ENCODE data around the gene MERTK.
"Not testable (repeated sequence)": the region's sequence is repeated elsewhere in the genome, so short reads cannot be mapped to it uniquely, and the experiment has no call there.

Gene MERTK

DNA sequence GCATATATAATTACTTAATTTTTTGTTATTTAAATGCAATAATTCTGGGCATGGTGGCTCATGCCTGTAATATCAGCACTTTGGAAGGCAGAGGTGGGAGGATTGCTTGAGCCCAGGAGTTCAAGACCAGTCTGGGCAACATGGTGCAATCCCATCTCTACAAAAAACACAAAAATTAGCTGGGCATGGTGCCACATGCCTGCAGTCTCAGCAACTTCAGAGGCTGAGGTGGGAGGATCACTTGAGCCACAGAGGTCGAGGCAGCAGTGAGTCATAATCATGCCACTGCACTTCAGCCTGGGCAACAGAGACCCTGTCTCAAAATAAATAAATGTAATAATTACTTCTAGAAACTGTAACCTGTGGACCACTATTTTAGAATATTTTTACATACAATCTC lies 135.2 kb downstream of the MERTK start:
- TF ChIP-seq EZH2phosphoT487 (IDR thresholded peaks at IDR 0.05; ENCODE audit: low read length) (no peak), EZH2 (optimal IDR thresholded peaks at IDR 0.05; ENCODE audit: low read depth, low read length) (no peak), CTCF (IDR thresholded peaks at IDR 0.05; ENCODE audit: low read length) (no peak)
- Histone ChIP-seq H3K4me3 (ENCODE audit: low read length) (no peak overlapping the region), H3K27ac (ENCODE audit: low read length) (peak overlapping the region; percentile 92; the same call in 1 of the 2 replicates), H3F3A (ENCODE audit: insufficient read depth, low read length) (peaks cover 31% of the 10 kb centered on the region), H3K79me2 (ENCODE audit: low read length) (no peaks in the 10 kb centered on the region), H4K20me1 (ENCODE audit: insufficient read depth, low read length) (no peaks in the 10 kb centered on the region), H3K36me3 (replicated peaks; ENCODE audit: insufficient read depth, low read length) (no peaks in the 10 kb centered on the region), H3K9me2 (replicated peaks; ENCODE audit: insufficient read depth, low read length) (no peaks in the 10 kb centered on the region), H3K4me2 (ENCODE audit: low read depth, low read length) (no peak overlapping the region), H3K27me3 (replicated peaks; ENCODE audit: insufficient read depth, low read length) (no peaks in the 10 kb centered on the region), H3K9me3 (replicated peaks; ENCODE audit: insufficient read depth, low read length) (no peaks in the 10 kb centered on the region), H3K9ac (ENCODE audit: low read length) (no peak overlapping the region), H3K4me1 (ENCODE audit: low read length) (peaks cover 35% of the 10 kb centered on the region), H2AFZ (ENCODE audit: low read length) (no peak overlapping the region)
- no peak for DNase-seq

- Histone ChIP-seq H3K79me2 (ENCODE audit: low read length) (no peaks in the 10 kb centered on the region), H3K4me1 (ENCODE audit: low read length) (peaks cover 35% of the 10 kb centered on the region)
Observed at GRCh38 chr2:112034924-112035323, 136.5 kb downstream of the MERTK start.

GRCh38 chr2:112035786-112036185 lies 137.4 kb downstream of the MERTK start:
- Histone ChIP-seq H3K27me3 (replicated peaks; ENCODE audit: insufficient read depth, low read length) (no peaks in the 10 kb centered on the region), H3F3A (ENCODE audit: insufficient read depth, low read length) (peaks cover 28% of the 10 kb centered on the region), H3K9me3 (replicated peaks; ENCODE audit: insufficient read depth, low read length) (no peaks in the 10 kb centered on the region), H3K4me2 (ENCODE audit: low read depth, low read length) (no peak overlapping the region), H3K9me2 (replicated peaks; ENCODE audit: insufficient read depth, low read length) (no peaks in the 10 kb centered on the region), H3K4me3 (ENCODE audit: low read length) (no peak overlapping the region), H3K4me1 (ENCODE audit: low read length) (peaks cover 30% of the 10 kb centered on the region), H3K27ac (ENCODE audit: low read length) (no peak overlapping the region), H2AFZ (ENCODE audit: low read length) (no peak overlapping the region), H3K79me2 (ENCODE audit: low read length) (no peaks in the 10 kb centered on the region), H3K36me3 (replicated peaks; ENCODE audit: insufficient read depth, low read length) (no peaks in the 10 kb centered on the region), H4K20me1 (ENCODE audit: insufficient read depth, low read length) (no peaks in the 10 kb centered on the region), H3K9ac (ENCODE audit: low read length) (no peak overlapping the region)
- no peak for DNase-seq
- no peak for TF ChIP-seq EZH2 (optimal IDR thresholded peaks at IDR 0.05; ENCODE audit: low read depth, low read length)
- no peak for TF ChIP-seq EZH2phosphoT487 (IDR thresholded peaks at IDR 0.05; ENCODE audit: low read length)
- no peak for TF ChIP-seq CTCF (IDR thresholded peaks at IDR 0.05; ENCODE audit: low read length)

More at GRCh38 chr2:112034924-112035323, 136.5 kb downstream of the MERTK start:
- H3F3A ChIP-seq (ENCODE audit: insufficient read depth, low read length): peaks cover 31% of the 10 kb centered on the region
- H3K9me2 ChIP-seq (replicated peaks; ENCODE audit: insufficient read depth, low read length): no peaks in the 10 kb centered on the region
- H3K9me3 ChIP-seq (replicated peaks; ENCODE audit: insufficient read depth, low read length): no peaks in the 10 kb centered on the region
- DNase-seq: no peak
- no peak overlapping the region for H3K27ac ChIP-seq (ENCODE audit: low read length)
- no peaks in the 10 kb centered on the region for H4K20me1 ChIP-seq (ENCODE audit: insufficient read depth, low read length)
- H2AFZ ChIP-seq (ENCODE audit: low read length): no peak overlapping the region
- H3K36me3 ChIP-seq (replicated peaks; ENCODE audit: insufficient read depth, low read length): no peaks in the 10 kb centered on the region
- TF ChIP-seq CTCF (IDR thresholded peaks at IDR 0.05; ENCODE audit: low read length) (no peak), EZH2 (optimal IDR thresholded peaks at IDR 0.05; ENCODE audit: low read depth, low read length) (no peak)
- no peak overlapping the region for H3K4me3 ChIP-seq (ENCODE audit: low read length)
- H3K9ac ChIP-seq (ENCODE audit: low read length): no peak overlapping the region
- no peaks in the 10 kb centered on the region for H3K27me3 ChIP-seq (replicated peaks; ENCODE audit: insufficient read depth, low read length)
- no peak overlapping the region for H3K4me2 ChIP-seq (ENCODE audit: low read depth, low read length)

GRCh38 chr2:112039556-112039955 lies 141.1 kb downstream of the MERTK start:
- H3K79me2 ChIP-seq (ENCODE audit: low read length); H3K9me3 ChIP-seq (replicated peaks; ENCODE audit: insufficient read depth, low read length); H3K4me1 ChIP-seq (ENCODE audit: low read length); H3K9ac ChIP-seq (ENCODE audit: low read length); H4K20me1 ChIP-seq (ENCODE audit: insufficient read depth, low read length); H2AFZ ChIP-seq (ENCODE audit: low read length); H3K4me3 ChIP-seq (ENCODE audit: low read length); H3K4me2 ChIP-seq (ENCODE audit: low read depth, low read length); H3K9me2 ChIP-seq (replicated peaks; ENCODE audit: insufficient read depth, low read length); H3K27ac ChIP-seq (ENCODE audit: low read length); H3K36me3 ChIP-seq (replicated peaks; ENCODE audit: insufficient read depth, low read length); H3F3A ChIP-seq (ENCODE audit: insufficient read depth, low read length); H3K27me3 ChIP-seq (replicated peaks; ENCODE audit: insufficient read depth, low read length); DNase-seq: not testable (repeated sequence)

DNA sequence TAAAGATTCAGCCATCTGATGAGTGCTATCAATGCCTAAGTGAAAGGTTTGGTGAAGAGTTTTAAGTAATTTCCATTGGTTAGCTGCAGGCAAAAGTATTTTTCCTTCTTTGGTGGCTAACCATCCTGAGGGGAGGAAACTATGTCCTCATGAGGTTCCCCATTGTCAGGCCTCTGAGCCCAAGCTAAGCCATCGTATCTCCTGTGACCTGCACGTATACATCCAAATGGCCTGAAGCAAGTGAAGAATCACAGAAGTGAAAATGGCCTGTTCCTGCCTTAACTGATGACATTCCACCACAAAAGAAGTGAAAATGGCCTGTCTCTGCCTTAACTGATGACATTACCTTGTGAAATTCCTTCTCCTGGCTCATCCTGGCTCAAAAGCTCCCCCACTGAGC lies 141.7 kb downstream of the MERTK start:
- not testable (repeated sequence) for H3K4me3 ChIP-seq (ENCODE audit: low read length); H3K9me2 ChIP-seq (replicated peaks; ENCODE audit: insufficient read depth, low read length); H3K27ac ChIP-seq (ENCODE audit: low read length); H3K9me3 ChIP-seq (replicated peaks; ENCODE audit: insufficient read depth, low read length); H3K4me1 ChIP-seq (ENCODE audit: low read length); H3K27me3 ChIP-seq (replicated peaks; ENCODE audit: insufficient read depth, low read length); H3K79me2 ChIP-seq (ENCODE audit: low read length); H3K9ac ChIP-seq (ENCODE audit: low read length); H3K36me3 ChIP-seq (replicated peaks; ENCODE audit: insufficient read depth, low read length); DNase-seq; H4K20me1 ChIP-seq (ENCODE audit: insufficient read depth, low read length); H3F3A ChIP-seq (ENCODE audit: insufficient read depth, low read length); H2AFZ ChIP-seq (ENCODE audit: low read length); H3K4me2 ChIP-seq (ENCODE audit: low read depth, low read length)

DNA sequence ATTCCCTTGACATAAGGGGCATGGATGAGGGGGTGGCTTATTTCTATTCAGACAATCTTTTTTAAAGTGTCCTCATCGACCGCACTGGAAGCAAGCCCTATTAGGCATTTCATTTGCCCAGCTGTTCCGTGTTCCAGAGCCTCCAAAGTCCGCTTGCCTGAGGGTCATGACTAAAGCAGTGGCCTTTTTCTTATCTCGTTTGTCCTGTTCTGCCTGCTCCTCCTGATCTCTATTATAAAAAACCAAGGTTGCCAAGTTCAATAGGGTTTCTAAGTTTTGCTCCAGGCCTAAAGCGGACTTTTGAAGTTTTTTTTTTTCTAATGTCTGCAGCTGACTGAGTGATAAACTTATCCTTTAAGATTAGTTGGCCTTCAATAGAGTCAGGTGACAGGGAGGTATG lies 143.1 kb downstream of the MERTK start:
- H3K4me1 ChIP-seq (ENCODE audit: low read length); H3K27me3 ChIP-seq (replicated peaks; ENCODE audit: insufficient read depth, low read length); H3K36me3 ChIP-seq (replicated peaks; ENCODE audit: insufficient read depth, low read length); H3K4me2 ChIP-seq (ENCODE audit: low read depth, low read length); H3F3A ChIP-seq (ENCODE audit: insufficient read depth, low read length); H3K9me2 ChIP-seq (replicated peaks; ENCODE audit: insufficient read depth, low read length); H3K79me2 ChIP-seq (ENCODE audit: low read length); H3K9ac ChIP-seq (ENCODE audit: low read length); H3K9me3 ChIP-seq (replicated peaks; ENCODE audit: insufficient read depth, low read length); H3K4me3 ChIP-seq (ENCODE audit: low read length); H2AFZ ChIP-seq (ENCODE audit: low read length); H4K20me1 ChIP-seq (ENCODE audit: insufficient read depth, low read length); DNase-seq; H3K27ac ChIP-seq (ENCODE audit: low read length): not testable (repeated sequence)

All from MM.1S (cell line).